ENCODE measurements around the gene LATS2.

LATS2 gene
- long read RNA-seq, donor 1, full-length matches to known transcripts, result 1 of 1 reads
- long read RNA-seq, donor 1, partial matches to known transcripts, result 0 of 1 reads
- long read RNA-seq, donor 1, other reads (novel, unspliced or antisense), result 0 of 1 reads
- long read RNA-seq, donor 2, result 0 reads
- long read RNA-seq, donor 3, full-length matches to known transcripts, result 2 of 2 reads
- long read RNA-seq, donor 3, partial matches to known transcripts, result 0 of 2 reads
- long read RNA-seq, donor 3, other reads (novel, unspliced or antisense), result 0 of 2 reads
- long read RNA-seq, donor 4, full-length matches to known transcripts, result 3 of 3 reads
- long read RNA-seq, donor 4, partial matches to known transcripts, result 0 of 3 reads
- long read RNA-seq, donor 4, other reads (novel, unspliced or antisense), result 0 of 3 reads
- long read RNA-seq, donor 5, full-length matches to known transcripts, result 5 of 5 reads
- long read RNA-seq, donor 5, partial matches to known transcripts, result 0 of 5 reads
- long read RNA-seq, donor 5, other reads (novel, unspliced or antisense), result 0 of 5 reads
- long read RNA-seq, donor 6, partial matches to known transcripts, result 6 of 6 reads
- long read RNA-seq, donor 6, other reads (novel, unspliced or antisense), result 0 of 6 reads
- long read RNA-seq, donor 7, full-length matches to known transcripts, result 2 of 49 reads
- long read RNA-seq, donor 7, partial matches to known transcripts, result 47 of 49 reads
- long read RNA-seq, donor 7, other reads (novel, unspliced or antisense), result 0 of 49 reads
- long read RNA-seq, donor 8, full-length matches to known transcripts, result 1 of 1 reads
- long read RNA-seq, donor 8, partial matches to known transcripts, result 0 of 1 reads
- long read RNA-seq, donor 8, other reads (novel, unspliced or antisense), result 0 of 1 reads

GRCh38 chr13:21061029-21061763, at the start of gene LATS2:
Gene LATS2, minus strand, starts transcription at chr13:21061586. Its CDS starts 15,560 bp downstream, at chr13:21046026.
- DNase-seq, result peak; percentile 97

- DNase-seq, result no peak
These were observed 47.8 kb upstream of the LATS2 start for GRCh38 chr13:21109168-21109567.

GRCh38 chr13:21106089-21106488, 44.7 kb upstream of the LATS2 start:
- no peak for DNase-seq

DNA sequence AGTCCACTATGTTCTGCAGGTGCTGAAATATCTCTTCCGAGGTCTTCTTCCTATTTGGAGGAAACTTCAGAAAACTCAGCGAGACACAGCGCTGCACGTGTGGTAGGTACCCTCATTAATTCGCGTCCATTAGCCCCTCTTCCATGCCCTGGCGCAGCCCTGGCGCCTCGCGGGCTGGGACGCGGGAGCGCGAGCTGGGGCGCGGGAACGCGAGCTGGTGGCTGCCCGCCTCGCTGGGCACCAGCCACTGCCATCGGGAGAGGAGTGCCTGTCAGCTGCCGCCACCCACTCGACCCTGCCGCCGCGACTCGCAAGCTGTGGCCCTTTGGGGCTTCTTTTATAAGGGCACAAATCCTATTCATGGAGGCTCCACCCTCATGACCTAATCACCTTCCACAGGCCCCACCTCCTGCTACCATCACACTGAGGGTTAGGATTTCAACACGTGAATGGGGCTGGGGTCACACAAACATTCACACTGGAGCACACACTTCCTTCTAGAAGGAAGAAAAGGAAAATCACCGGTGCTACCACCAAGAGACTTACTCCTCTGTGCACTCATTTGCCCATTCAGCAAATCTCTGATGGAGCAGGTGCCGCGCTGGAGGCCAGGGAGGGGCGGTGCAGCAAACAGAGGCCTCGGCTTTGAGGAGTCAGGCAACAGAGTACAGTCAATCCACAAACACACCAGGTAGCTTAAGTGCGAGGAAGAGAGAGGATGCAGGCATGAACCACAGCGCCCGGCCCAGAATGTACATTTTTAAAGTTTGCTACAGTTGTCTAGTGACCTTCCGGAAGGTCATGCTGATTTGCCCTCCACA, 43.0 kb upstream of the LATS2 start:
- no peak for DNase-seq

DNA sequence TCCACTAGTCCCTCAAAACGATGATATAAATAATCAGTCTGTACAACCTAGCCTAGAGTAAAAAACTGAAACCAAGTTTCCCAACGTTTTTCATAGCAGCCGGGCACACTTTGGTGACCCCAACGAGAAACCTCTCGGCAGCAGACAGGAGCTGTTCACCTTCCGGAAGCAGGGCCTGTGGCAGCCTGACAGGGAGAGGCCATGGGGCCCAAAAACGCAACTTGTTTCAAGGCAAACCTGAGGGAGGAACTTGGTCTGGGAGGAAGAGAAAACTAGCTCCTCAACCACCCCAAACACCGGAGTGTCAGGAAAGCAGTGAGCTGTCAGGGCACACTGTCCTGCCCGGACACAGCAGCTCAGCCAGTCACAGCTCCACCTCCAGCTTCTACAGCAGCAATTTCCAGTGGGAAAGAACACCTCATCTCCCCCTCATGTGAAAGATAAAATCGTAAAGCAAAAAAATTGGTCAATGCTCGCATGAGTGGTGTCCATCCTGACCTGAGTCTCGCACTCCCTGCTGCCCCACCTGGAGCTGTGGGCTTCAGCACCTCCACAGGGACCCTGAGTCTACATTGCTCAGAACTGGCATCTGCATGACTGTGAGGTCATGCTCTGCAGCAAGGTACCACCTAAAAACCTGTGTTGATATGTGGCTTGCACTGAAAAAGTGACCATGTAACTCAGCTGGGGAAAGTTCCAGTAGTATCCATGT, 40.6 kb upstream of the LATS2 start:
- DNase-seq, result no peak

- DNase-seq, result no peak
These were observed 39.8 kb upstream of the LATS2 start for GRCh38 chr13:21100994-21101757.

DNA sequence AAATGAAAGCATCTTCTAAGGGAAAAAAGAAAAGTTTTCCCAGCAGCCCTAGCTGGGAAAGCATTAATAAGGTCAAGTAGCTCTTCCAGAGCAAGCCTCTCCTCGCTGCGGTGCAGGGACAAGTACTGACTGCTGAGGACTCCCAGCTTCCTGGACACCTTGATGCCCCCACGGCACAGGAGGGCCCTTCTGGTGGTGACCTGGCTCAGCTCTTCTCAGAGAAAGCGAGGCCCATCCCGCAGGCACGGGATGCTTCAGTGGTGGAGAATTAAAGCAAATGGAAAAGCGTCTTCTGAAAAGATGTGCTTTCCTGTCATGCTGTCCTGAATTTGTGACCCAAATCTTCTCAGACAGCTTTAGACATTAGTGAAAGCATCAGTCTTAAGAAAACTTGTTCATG, 38.8 kb upstream of the LATS2 start:
- DNase-seq, result no peak

- no peak for DNase-seq
These were observed 33.9 kb upstream of the LATS2 start for GRCh38 chr13:21095311-21095710.

DNA sequence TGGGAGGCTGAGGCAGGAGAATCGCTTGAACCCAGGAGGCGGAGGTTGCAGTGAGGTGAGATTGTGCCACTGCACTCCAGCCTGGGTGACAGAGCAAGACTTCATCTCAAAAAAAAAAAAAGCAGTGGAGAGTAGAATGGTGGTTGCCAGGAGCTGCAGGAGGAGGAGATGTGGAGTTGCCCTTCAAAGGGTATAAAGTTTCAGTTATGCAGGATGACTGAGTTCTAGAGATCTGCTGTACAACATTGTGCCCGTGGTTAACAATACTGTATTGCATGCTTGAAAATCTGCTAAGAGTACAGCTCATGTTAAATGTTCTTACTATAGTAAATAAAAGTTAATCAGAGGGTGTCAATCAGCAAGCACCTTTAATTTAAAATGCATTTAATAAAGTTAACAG, 28.4 kb upstream of the LATS2 start:
- no peak for DNase-seq

DNA sequence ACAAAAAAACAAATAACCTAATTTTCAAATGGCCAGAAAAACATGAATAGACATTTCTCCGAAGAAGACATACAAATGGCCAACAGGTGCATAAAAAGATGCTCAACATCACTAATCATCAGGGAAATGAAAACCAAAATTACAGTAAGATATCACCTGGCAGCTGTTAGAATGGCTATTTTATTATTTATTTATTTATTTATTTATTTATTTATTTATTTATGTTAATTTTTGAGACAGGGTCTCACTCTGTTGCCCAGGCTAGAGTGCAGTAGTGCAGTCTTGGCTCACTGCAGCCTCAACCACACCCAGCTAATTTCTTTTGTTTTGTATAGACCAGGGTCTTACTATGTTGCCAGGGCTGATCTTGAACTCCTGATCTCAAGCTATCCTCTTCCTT, 27.1 kb upstream of the LATS2 start:
- DNase-seq, result no peak

GRCh38 chr13:21086929-21087328, 25.5 kb upstream of the LATS2 start:
- no peak for DNase-seq

- DNase-seq, result no peak
These were observed 20.5 kb upstream of the LATS2 start for GRCh38 chr13:21081926-21082325.

DNA sequence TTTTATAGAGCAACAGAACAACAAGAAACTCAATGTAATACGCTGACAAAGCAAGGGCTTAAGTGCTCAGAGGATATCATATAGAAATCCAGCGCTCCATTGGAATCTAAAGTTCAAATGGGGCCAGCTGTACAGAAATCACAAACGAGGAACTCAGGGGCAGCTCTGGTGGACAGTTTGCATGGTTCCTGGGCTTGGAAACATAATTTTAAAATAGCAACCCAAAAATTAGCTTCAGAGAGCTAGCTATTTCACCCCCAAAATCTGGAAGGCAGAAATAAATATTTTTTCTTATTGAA, 19.2 kb upstream of the LATS2 start:
- DNase-seq, result no peak

GRCh38 chr13:21079761-21080592, 18.6 kb upstream of the LATS2 start:
- no peak for DNase-seq

- DNase-seq, result no peak
These were observed 17.8 kb upstream of the LATS2 start for GRCh38 chr13:21079221-21079620.

DNA sequence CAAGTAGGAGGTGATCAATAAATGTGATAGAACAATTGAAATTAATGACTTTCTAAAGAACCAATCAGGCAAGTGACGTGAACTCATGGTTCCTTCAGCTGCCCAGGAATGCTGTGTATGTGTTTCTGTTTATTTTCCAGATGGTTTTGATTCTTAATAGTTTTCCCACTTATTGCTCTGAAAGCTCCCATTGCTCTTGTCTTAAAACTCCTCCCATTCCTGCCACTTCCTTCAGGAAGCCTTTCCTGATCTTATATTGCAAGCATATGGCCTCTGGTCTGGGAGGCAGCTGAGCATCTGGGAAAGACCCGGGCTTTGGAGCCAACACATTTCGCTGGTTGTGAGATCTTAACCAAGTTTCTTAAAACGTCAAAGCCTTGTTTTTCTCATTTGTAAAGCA, 17.1 kb upstream of the LATS2 start:
- no peak for DNase-seq

- DNase-seq, result no peak
These were observed 16.5 kb upstream of the LATS2 start for GRCh38 chr13:21077788-21078353.

DNA sequence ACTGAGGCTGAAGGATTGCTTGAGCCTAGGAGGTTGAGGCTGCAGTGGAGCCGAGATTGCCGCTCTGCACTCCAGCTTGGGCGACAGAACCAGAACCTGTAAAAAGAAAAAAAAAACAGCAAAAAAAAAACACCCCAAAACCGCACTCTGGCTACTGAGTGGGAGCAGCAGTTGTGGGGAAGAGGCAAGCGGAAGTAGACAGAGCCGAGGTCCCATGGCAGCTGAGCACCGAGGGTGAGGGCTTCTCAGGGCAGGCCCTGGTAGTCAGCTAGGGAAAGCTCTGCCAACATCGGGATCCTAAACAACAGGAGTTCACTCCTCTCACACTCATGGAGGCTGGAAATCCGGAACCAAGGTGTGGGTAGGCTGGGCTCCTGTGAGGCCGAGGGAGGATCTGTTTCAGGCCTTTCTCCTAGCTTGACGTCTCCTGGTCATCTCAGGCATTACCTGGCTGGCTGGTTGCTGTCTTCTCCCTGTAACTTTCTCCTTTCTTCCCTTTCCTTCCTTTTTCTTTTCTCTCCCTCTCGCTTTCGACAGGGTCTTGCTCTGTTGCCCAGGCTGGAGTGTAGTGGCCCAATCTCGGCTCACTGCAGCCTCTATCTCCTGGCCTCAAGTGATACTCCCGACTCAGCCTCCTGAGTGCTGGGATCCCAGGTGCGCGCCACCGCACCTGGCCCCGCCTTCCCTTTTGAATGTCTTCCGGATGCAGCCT, 15.8 kb upstream of the LATS2 start:
- no peak for DNase-seq

DNA sequence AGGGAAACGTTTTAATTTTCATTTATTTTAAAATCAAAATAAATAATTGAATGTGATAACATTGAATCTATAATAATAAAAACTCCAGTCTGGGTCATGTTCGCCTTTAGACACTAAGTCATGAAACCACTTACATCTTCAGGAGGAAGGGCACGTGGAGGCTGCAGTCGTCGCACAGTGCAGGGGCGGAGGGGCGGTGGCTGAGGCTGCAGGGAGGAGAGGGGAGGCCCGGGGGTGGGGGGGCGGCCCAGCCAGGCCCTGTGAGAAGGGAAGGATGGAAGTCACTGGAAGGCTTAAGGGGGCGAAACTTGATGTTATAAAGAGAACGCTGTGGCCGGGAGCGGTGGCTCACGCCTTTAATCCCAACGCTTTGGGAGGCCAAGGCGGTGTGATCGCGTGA, 14.9 kb upstream of the LATS2 start:
- no peak for DNase-seq
